SH-SY5Y (cell line): Measurements from ENCODE around the gene TIMM17A.
A peak's percentile ranks its signal among the peaks of the same experiment; 100 is the strongest.

ENCODE experiments used
- GATA2 ChIP-seq: IDR thresholded peaks from 2 replicates; pipeline ENCODE4 v1.6.1; 2011; ENCODE audit warnings: mild to moderate bottlenecking, low read depth, low read length
- GATA3 ChIP-seq: IDR thresholded peaks from 2 replicates; pipeline ENCODE4 v1.6.1; 2011; ENCODE audit warnings: low read depth, mild to moderate bottlenecking, low read length, moderate library complexity

TIMM17A gene

GRCh38 chr1:201988601-201989000 is 33.3 kb downstream of the TIMM17A start:
- TF ChIP-seq GATA2 = no peak
- TF ChIP-seq GATA3 = no peak

GRCh38 chr1:201989354-201990128 is 34.2 kb downstream of the TIMM17A start:
- no peak for TF ChIP-seq GATA2
- no peak for TF ChIP-seq GATA3

GRCh38 chr1:201990427-201990826 is 35.1 kb downstream of the TIMM17A start:
- TF ChIP-seq GATA3 (no peak), GATA2 (peak; percentile 63; the same call in 1 of the 2 replicates)

- TF ChIP-seq GATA3 (no peak), GATA2 (no peak)
Measured at GRCh38 chr1:201999625-202000238, 44.4 kb downstream of the TIMM17A start.

- no peak for TF ChIP-seq GATA3
- no peak for TF ChIP-seq GATA2
Measured at GRCh38 chr1:202002507-202002906, 47.2 kb downstream of the TIMM17A start.

GRCh38 chr1:202004711-202005110 is 49.4 kb downstream of the TIMM17A start:
- TF ChIP-seq GATA2 (no peak), GATA3 (no peak)

- TF ChIP-seq GATA3 (no peak), GATA2 (no peak)
Measured at GRCh38 chr1:202005958-202006357, 50.7 kb downstream of the TIMM17A start.

GRCh38 chr1:202007304-202007703 is 52.0 kb downstream of the TIMM17A start:
- TF ChIP-seq GATA3 (no peak), GATA2 (no peak)

- no peak for TF ChIP-seq GATA3
- no peak for TF ChIP-seq GATA2
Measured at GRCh38 chr1:202007805-202008489, 52.6 kb downstream of the TIMM17A start.

- TF ChIP-seq GATA2 (no peak), GATA3 (no peak)
Measured at GRCh38 chr1:202009326-202010179, 54.2 kb downstream of the TIMM17A start.

- no peak for TF ChIP-seq GATA2
- TF ChIP-seq GATA3 = no peak
Measured at GRCh38 chr1:202010180-202011015, 55.1 kb downstream of the TIMM17A start, which contains the start of gene ELF3. Gene ELF3 (plus strand): TSS chr1:202010587. CDS start chr1:202011137, 550 bp downstream.

GRCh38 chr1:202011994-202012393 is 56.7 kb downstream of the TIMM17A start:
- no peak for TF ChIP-seq GATA3
